Hematopoietic multipotent progenitor cell treated with erythropoietin and hydrocortisone succinate and interleukin-3 and kit ligand, for 8 days (in vitro differentiated cells): ENCODE results near the gene SLC28A1.

Experiments used
- DNase-seq: peaks from one replicate; pipeline ENCODE4 v3.0.0-alpha.2; 2015

The SLC28A1 gene

DNA sequence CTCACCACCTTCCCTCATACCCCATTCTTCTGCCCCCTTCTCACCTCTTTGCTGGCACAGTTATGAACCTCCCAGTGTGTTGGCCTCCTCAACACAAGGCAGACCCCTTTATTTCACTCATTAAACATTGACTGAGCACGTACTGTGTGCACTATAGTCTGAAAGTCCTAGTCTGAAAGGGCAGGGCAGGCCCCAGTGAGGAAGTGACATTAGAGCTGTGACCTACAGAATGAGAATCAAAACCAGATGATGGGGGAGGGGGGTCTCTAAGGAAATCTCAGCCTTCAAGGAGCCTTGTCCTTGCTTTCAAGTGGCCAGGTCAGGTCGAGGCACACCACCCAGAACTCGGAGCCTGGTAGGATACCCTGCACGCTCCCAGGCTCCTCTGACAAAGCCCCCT is 3.5 kb downstream of the SLC28A1 start:
- DNase-seq: no peak

DNA sequence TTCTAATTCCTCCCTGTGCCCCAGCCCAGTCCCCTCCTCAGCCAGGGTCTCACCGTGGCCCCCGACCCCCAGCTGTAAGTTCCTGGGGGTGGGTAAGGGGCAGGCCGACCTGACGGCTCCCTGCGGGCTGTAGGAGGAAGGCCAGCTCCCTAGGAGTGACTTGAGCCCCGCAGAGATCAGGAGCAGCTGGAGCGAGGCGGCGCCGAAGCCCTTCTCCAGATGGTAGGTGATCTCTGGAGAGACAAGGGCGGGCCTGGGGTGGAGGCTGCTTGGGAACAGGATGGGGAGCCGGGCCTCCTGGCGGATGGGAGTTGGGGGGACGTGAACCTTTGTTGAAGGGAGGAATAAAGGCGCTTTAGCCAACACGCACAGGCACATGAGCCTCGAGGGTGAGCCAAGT is 4.2 kb downstream of the SLC28A1 start:
- DNase-seq: no peak

DNA sequence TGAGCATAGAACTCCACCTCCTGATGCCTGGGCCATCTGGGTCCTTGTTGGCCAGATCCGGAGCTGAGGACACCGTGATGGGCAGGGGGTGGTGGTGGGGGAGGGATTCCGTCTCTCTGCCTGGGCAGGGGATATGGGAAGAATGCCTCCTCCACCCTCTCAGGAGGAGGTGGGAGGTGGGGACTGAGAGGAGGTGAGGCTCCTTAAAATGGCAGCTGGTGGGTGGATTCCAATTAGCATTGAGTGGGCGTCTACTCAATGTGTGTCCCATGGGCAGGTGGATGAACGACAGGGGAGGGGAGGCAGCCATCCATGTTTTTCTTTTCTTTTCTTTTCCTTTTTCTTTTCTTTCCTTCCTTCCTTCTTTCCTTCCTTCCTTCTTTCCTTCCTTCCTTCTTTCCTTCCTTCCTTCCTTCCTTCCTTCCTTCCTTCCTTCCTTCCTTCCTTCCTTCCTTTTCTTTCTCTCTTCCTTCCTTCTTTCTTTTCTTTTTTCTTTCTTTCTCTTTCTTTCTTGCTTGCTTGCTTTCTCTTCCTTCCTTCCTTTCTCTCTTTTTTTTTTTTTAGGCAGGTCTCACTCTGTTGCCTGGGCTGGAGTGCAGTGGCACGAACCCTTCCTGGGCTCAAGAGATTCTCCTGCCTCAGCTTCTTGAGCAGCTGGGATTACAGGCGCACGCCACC is 5.0 kb downstream of the SLC28A1 start:
- no peak for DNase-seq

DNA sequence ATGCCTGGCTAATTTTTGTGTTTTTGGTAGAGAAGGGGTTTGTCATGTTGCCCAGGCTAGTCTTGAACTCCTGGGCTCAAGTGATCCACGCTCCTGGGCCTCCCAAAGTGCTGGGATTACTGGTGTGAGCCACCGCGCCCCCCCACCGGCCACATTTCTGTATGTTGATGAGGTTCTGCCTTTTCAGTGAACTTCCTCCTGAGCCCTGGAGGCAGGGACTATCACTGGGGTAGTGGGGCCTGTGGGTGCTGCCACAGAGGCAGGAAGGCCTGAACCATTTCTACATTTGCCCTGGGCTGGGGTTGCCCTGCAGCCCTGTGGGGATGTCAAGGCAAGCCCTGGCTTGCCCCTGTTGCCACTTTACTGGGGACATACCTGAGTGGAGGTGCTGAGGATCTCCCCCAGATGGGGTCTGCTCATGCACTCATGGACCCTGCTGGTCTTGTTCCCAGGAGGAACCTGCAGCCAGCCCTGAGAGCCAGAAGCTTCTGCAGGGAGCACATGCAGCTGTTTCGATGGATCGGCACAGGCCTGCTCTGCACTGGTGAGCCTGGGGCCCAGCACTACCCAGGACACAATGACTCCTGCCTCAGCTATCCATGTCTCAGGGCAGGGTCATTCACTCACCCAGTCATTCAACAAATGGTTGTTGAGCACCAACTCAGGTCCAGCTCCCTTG is 5.7 kb downstream of the SLC28A1 start:
- DNase-seq: no peak

DNA sequence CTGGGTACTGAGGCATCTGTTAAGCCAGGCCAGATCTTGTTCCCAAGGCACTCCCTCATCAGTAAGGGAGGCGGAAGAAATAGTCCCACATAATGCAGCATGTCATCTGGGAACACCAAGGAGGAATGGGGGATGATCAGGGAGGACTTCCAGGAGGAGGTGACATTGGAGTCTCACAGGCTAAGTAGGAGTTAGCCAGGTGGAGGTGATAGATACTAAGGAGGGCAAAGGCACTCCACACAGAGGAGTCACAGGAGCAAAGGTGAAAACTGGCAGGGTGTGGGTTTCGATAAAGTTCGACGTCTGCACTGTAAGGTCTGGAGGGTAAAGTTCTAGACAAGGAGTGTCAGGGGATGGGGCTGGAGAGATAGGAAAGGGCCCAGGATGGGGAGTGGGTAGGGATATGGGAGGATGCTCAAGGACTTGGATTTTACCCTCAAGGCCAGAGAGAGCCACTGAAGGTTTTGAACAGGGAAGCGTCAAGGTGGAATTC is 6.3 kb downstream of the SLC28A1 start:
- no peak for DNase-seq

DNA sequence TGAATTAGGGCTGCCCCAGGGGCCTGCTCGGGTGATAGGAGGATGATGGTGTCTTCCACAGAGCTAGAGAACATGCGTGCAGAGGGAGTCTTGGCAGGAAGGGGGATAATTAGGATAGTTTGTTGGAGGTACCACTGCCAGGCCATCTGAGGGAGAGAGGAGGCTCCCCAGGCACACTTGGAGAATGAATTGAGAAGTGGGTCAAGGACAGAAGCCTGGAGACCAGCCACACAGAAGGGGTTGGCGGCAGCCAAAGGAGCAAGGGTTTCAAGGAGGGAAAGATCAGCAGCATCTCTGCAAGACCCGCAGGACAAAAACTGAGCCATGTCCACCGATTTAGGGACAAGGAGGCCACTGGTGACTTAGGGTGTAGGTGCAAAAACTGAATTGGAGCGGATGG is 6.9 kb downstream of the SLC28A1 start:
- DNase-seq: no peak

DNA sequence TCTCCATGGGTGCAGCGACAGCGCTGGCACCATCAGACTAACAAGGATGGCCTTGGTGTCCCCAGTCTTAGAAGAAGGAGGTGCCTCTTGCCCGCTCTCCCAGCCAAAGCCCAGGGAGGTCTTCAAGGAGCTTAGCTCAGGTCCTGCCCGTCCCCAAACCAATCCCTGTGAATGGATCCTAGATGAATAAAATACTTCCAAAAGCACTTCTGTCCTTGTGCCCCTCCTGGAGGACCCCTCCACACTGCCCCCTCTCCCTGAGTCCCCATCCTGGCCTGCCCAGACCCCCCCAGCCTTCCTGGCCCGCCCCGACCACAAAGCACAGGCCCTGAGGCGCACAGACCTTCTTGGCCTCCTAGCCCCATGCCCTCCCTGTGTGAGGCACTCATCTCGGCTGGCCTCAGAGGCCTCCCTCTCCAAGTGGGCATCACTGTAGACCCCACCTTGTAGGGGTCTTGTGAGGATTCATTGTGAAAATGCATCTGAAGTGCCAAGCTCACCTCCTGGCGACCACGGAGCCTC is 8.4 kb downstream of the SLC28A1 start:
- DNase-seq: no peak

DNA sequence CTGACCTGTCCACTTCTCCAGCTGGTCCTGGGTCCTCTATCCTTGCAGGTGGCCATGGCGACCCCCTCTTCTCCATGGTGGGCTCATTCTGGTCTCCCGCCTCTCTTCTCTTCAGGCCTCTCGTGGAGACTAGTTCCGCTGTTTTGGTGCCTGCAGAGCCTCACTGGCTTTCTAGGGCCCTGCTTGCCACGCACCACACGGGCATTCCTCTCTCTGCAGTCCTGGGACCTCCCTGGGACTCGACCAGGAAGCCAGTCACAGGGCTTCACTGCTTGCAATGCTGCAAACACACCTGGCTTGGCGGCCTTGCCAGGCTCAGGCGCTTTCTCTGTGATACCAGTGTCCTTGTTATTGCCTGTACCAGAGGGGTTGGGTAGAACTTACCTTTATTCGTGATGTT is 9.1 kb downstream of the SLC28A1 start:
- no peak for DNase-seq

DNA sequence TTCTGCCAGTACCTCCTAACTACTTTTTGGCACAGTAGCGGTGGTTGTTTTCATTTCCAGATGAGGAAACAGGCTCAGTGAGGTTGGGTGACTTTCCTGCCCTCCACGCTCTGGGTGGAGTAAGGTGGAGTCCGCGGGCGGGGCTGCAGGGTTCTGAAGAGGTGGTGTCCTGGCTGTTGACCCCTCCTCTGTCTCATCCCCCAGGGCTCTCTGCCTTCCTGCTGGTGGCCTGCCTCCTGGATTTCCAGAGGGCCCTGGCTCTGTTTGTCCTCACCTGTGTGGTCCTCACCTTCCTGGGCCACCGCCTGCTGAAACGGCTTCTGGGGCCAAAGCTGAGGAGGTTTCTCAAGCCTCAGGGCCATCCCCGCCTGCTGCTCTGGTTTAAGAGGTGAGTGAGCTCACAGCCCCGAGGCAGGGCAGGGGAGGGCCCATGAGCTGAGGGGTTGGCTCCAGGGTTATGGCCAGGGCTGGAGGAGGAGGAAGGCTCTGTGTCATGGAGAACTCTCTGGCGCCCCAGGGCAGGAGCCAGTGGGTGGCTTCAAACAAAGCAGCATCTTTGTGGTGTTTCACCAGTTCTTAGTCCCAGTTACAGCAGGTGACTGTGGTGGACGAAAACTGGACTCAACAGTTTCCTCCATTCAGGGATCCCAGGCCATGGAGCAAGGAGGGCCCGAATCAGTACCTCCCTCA is 10.4 kb downstream of the SLC28A1 start:
- DNase-seq: no peak

DNA sequence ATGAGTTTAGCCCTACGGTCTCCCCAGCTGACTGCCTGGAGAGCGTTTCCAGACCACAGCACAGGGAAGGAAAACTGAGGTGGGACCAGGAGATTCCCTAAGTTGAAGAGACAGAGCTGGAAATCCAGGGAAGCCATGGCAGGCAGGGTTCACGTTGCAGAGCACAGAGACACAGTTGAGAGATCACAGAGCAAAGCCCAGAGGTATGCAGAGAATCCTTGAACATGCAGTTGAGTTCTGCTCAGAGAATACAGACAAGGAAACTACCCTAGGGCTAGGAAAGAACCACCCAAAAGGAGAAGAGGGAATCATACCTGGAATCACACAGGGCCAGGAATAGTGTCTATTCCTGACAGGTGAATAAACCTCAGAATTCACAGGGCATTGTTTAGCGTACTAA is 14.3 kb downstream of the SLC28A1 start:
- DNase-seq: no peak

DNA sequence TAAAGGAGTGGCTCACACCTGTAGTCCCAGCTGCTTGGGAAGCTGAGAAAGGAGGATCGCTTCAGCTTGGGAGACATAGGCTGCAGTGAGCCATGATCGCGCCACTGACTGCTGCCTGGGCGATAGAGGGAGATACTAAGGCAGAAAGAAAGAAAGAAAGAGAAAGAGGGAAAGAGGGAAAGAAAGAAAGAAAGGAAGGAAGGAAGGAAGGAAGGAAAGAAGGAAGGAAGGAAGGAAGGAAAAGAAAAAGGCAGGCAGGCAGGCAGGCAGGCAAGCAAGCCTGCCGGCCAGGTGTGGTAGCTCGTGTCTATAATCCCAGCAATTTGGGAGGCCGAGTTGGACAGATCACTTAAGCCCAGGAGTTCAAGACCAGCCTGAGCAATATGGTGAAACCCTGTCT is 15.3 kb downstream of the SLC28A1 start:
- no peak for DNase-seq

DNA sequence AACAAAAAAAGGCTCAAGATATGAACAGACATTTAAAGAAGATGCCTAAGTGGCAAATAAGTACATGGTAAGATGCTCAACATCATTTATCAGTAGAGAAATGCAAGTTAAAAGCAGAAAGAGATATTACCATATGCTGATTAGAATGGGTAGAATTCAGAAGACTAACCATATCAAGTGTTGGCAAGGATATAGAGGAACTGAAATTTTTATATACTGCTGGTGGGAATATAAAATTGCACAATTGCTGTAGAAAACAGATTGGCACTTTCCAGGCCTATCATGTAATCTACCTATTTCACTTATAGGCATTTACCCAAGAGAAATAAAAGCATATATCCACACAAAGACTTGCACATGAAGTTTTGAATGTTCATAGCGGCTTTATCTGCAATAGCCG is 17.1 kb downstream of the SLC28A1 start:
- no peak for DNase-seq

DNA sequence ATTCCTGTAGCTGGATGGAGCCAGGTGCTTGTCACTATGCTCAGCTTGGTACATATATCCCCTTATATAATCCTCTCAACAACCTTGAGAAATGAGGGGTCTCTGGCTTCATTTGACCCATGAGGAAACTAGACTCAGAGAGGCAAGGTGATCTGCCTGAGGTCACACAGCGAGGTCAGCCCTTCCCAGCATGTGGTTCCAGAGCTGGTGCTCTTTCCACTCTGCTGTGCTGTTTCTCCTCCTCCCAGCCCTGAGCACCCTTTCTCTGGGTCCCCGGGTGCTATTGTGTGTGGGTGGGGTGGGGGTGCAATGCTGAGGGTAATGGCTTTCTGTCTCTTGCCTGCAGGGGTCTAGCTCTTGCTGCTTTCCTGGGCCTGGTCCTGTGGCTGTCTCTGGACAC is 19.3 kb downstream of the SLC28A1 start:
- no peak for DNase-seq

DNA sequence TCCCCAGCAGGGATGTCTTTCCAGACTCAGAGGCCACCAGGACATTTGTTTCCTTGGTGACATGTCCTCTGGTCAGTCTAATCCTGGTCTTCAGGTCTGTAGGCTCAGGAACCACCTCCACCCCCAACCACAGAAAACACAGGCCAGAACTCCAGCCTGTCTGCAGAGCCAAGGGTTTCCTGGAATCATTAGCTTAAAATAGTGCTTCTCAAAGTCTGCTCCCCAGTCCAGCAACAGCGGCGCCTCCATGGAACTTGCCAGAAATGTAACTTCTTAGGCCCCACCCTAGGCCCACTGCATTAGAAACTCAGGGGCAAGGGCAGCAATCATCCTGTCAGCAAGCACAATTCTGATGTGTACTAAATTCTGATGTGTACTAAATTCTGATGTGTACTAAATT is 20.0 kb downstream of the SLC28A1 start:
- no peak for DNase-seq

DNA sequence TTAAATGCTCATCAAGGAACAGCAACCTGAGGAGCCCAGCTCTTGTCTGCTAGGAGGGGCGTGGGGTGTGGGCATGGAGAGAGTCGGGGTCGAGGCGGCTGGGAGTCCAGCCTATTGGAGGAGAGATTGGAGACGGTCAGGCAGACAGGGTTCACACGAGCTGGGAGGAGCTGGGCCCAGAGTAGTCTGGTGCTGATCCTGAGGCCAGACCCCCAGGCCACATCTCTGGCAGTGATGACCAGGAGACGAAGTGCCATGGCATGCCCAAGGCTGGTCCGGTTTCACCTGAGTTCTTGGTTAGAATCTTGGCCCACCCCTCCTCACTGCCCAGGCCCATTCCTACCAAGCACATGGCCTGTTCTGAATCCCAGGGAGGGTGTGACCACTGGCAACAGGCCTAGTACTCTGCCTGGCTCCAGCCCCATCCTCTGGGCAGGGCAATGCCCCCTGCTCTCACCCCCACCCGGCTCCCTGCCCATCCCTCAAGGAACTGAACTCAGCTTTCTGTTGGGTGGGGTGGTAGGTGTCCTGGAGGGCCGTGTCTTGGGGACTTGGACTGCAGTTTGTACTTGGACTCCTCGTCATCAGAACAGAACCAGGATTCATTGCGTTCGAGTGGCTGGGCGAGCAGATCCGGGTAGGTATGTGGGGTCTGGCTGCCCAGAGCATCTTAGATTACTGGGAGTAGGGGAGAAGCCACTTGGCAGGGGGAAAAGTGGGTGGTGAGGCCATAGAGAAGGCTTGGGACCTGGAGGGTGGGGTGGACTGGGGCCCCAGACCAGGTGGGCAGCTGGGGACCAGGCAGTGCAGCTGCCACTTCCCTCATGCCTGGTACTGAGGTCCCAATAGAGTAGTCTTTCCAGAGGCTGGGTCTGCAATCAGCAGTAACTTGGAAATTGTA is 20.8 kb downstream of the SLC28A1 start:
- no peak for DNase-seq

DNA sequence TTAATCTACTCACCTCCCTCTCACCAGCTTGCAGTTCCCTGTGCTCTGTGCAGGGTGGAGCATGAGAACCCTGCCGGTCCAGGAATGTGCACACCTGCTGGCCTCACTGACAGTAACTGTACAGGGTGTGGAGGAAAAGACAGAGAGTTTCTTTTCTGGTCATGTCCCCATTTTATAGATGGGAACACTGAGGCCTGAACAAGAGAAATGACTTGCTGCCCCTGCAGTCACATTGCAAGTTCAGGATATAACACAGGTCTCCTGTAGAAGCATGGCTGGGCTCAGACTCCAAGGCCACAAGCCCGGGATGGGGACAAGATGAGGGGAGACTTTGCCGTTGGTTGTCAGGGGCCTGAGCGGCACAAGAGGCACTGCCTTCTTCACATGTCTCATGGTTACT is 23.3 kb downstream of the SLC28A1 start:
- DNase-seq: no peak

DNA sequence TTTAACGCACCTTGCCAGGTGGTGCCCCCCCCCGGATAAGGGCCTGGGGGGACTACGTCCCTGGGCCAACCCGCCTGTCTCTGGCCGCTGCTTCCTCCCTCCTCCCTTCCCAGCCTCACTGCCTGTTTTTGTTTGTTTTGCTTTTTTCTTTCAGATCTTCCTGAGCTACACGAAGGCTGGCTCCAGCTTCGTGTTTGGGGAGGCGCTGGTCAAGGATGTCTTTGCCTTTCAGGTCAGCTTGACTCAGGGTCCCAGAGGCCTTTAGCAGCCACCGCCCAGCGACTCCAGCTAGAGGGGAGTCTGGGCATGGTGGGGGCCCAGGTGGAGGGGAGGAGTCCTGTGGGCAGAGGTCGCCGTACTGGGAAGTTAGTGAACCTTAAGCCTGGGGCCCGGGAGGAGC is 24.1 kb downstream of the SLC28A1 start:
- DNase-seq: no peak

DNA sequence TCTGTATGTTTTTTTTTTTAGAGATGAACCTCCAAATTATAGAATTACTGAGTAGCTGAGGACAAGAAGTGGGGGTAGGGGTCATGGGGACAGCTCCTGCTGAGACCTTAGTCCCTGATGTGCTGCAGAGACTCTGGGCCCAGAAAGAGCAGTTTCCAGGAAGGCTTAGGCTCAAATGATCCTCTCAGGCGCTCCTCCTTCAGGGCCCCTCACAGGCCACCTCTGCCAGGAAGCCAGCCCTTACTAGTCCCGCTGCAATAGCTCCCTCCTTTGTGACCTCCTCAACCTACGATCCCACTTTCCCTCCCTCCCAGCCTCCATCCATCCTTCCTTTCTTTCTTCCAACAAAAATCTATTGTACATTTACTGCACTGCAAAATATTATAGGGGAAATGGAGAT is 24.6 kb downstream of the SLC28A1 start:
- no peak for DNase-seq

DNA sequence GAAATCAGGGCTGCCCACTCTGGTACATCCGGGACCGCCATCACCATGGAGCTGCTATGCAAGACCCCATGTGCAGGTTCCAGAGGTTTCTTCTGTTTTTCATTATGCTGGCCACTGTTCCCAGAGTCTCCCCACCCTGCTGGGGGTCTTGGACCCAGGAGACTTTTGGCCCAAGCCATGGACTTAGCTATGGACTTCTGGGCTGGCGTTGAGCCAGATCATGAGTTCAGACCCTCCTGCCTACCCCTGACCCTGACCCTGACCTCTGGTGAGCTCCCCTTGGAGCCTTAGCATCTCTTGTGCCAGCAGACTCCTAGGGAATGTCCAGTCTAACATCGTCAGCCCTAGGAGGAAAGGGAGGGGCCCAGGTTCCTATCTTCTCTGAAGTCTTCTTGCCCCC is 25.3 kb downstream of the SLC28A1 start:
- no peak for DNase-seq

DNA sequence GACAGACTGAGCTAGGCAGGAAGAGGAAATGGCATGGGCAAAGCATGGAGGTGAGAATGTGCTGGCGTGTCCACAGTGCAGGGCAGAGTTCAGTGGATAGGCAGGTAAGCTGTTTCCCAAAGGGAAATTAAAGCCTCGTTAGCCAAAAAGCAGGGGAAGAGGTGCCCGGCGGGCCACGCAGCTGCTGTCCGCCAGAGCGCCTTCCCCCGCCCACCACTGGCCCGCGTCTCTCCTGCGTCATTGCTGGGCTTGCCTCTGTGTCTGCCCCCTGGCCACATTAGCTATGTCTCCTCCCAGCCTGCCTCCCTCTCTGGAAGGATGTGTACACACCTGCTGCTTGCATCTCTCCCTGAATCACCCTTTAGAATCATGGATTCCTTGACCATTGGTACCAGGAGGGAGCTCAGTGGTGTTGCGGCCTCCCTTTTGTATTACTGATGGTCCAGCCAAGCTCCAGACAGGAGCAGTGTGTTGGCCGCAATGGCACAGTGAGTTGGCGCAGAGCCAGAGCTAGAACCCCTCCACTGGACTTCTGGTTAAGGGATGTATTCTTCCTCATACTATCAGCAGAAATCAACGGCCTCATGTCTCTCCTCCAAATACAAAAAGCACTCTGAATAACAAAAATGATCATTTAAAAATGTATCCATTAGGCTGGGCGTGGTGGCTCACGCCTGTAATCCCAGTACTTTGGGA is 26.6 kb downstream of the SLC28A1 start:
- DNase-seq: no peak

DNA sequence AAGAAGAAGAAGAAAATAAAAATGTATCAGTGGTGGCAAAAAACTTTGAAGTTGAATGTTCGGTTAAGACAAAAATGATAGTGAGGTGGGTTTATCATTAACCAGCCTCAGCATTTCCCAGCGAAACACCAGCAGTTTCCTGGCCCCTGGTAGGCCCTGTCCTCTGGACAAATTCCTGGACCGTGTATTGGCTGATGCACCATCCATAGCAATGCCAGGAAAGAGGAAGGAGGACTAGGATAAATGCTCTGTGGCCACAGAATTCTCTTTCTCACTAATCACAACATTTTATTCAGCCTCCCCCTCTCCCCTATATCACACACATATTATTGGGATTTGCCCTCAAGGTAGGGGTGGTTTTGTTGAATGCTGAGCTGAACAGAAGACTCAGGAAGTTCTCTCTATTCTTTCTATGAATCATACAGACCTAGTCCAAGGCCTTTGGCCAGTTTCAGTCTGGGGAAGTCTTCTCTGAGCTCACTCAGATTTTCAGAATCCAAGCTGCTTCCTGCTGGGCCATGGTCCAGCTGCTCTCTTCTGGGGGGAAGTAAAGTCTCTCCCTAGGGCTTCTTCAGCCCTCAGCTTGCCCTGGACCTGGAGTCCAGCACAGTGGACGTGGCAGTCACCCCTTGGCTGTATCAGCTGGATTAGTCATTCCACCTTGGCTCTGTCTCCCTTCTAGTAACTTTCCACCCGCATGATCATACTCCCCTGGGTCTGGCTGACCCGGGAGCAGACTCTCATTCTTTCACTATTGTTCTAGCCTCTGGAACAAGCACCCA is 27.6 kb downstream of the SLC28A1 start:
- no peak for DNase-seq

DNA sequence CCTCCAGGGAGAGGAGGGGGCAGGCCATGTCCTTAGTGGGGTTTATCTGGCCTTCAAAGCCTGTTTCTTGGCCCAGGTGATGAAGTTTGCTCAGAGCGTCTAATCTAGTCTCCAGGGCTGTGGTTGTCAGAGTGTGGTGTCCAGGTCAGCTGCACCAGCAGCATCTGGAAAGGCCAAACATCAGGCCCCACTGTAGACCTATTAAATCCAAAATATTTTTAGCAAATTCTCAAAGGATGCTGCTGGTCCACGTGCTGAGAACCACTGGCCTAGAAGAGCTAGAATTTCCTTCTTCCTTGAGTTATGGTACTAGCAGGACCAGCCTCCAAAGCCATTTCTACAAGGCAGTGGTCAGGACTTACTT is 28.9 kb downstream of the SLC28A1 start:
- no peak for DNase-seq
